GM12874 (cell line): ENCODE results near the gene DUSP1.

Source experiments
- TF ChIP-seq, protein P1 (sequence below): IDR thresholded peaks from 2 replicates; pipeline ENCODE4 v1.5.1; 2011; ENCODE audit warnings: low read depth, mild to moderate bottlenecking, control low read depth, low read length, moderate library complexity; ENCODE audit not compliant: insufficient read depth

Gene DUSP1

DNA sequence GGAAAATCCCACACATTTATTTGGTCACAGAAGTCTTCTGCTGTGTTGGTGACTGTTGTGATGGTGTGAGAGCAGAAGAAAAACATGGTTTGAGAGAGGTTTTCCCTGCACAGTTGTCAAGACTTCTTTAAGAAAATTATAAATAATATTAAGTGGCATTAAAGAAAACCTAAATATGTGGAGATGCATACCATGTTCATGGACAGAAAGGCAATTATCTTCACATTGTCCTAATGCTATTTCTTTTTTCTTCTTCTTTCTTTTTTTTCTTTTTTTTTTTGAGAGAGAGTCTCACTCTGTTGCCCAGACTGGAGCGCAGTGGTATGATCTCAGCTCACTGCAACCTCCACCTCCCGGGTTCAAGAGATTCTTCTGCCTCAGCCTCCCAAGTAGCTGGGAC, 38.8 kb upstream of the DUSP1 start:
- TF ChIP-seq, protein P1, sequence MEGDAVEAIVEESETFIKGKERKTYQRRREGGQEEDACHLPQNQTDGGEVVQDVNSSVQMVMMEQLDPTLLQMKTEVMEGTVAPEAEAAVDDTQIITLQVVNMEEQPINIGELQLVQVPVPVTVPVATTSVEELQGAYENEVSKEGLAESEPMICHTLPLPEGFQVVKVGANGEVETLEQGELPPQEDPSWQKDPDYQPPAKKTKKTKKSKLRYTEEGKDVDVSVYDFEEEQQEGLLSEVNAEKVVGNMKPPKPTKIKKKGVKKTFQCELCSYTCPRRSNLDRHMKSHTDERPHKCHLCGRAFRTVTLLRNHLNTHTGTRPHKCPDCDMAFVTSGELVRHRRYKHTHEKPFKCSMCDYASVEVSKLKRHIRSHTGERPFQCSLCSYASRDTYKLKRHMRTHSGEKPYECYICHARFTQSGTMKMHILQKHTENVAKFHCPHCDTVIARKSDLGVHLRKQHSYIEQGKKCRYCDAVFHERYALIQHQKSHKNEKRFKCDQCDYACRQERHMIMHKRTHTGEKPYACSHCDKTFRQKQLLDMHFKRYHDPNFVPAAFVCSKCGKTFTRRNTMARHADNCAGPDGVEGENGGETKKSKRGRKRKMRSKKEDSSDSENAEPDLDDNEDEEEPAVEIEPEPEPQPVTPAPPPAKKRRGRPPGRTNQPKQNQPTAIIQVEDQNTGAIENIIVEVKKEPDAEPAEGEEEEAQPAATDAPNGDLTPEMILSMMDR: no peak

DNA sequence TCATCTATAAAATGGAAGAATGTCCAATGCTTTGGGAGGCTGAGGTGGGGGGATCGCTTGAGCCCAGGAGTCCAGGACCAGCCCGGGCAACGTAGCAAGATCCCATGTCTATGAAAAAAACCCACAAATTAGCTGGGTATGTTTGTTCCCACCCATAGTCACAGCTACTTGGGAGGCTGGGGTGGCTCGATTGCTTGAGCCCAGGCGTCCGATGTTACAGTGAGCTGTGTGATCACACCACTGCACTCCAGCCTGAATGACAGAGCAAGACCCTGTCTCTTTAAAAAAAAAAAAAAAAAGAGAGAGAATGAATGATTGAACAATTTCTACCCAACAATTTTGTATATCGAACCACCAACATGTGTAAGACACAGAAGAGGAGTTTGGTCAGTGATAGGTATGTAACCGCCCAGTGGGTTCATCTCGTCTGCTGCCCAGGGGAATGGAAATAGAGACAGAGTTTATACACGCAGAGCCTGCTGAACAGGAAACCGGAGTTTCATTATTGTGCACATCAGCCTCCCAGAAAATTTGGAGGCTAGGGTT, 36.8 kb upstream of the DUSP1 start:
- TF ChIP-seq, protein P1: no peak

DNA sequence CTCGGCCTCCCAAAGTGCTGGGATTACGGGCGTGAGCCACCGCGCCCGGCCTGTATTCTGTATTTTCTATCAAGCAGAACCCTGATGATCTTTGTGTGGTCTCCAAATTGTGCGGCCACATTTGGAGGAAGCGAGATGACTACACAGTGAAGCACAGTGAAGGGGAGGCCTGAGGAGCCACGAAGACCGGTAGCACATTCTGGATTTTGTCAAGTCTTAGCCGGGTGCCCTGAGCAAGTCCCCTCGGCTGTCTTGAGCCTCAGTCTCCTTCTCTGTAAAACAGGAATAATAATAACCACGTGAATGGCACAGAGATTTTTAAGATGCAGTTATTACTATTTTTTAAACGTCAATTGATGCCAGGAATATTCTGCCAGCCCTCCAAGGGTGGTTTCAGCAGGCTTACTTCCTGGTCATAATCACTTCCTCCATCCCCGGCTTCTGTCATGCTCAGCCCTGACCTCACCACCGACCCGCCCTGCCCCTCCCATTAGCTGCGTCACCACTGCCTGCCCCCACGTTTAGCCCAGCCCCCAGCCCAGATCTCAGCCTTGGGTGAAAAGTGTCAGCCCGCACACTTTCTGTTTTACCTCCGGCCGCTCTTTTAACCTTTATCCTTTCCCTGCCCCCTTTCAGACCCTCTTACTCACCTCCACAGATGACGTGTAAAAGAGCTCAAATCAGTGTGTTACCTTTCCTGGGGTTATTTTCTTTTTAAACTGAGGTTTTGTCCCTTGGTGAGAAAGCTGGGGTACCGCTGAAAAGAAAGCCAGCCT, 36.1 kb upstream of the DUSP1 start:
- TF ChIP-seq, protein P1: no peak

DNA sequence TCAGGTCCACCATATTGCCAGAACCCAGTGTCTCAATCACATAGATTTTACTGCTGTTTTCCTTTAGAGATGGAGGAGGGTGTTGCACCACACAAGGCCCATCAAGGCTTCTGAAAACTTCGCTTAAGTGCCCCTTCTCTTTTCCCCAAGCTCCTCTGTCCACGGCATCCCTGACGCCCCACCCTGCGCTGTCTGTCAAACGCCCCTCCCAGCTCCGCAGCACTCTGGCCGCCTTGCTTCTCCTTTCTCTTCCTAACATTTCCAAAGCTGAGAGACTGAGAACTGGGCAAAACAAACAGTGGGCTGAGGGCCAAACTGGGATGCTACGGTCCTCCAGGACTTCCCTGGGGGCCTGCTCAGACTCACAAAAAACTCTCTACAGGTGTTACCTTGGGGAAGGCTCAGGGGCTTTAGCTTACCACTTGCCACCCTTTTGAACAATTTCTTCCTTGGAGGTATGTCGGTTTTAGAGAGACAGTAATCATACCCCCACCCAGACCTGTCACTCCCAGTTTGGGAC, 34.8 kb upstream of the DUSP1 start:
- TF ChIP-seq, protein P1: no peak

DNA sequence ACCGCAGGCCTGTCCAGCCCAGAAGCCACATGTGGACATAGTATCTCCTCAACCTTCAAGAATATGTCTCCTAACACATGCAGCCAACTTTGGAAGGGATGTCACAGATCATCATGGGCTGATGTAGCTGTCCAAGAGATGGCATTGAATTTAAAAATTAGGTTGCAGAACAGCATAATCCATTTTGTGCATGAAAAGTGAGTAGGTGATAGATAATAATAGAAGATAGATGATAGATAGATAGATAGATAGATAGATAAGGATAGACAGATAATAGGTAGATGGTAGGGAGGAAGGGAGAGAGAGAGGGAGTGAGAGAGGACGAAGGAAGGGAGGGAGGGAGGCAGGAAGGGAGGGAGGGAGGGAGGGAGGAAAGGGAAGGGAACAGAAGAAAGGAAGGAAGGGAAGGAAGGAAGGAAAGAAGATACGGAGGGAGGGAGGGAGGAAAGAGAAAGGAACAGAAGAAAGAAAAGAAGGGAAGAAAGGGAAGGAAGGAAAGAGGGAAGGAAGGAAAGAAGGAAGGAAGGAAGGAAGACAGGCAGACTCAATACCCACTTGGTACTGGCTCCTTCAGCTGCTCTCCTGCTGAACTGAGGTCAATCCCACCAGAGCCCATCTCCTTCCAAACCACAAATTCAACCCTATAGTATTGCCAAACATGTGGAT, 34.2 kb upstream of the DUSP1 start:
- TF ChIP-seq, protein P1: no peak

DNA sequence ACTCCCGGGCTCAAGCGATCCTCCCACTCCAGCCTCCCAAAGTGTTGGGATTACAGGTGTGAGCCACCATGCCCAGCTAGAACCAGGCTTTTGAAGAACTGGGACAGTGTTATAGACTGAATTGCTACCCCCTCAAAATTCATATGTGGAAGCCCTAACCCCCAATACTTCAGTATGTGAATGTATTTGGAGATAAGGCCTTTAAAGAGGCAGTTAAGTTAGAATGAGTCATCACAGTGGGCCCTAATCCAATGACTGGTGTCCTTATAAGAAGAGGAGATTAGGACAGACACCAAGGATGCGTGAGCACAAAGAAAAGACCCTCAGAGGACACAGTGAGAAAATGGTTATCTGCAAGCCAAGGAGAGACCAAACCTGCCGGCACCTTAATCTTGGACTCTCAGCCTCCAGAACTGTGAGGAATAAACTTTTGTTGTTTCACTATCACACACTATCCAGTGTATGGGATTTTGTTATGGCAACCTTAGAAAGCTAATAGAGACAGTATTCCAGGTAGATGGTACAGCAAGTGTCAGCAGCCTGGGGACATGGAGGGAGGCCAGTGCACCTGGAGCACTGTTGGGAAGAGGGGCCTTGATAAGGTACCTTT, 31.7 kb upstream of the DUSP1 start:
- TF ChIP-seq, protein P1: no peak

DNA sequence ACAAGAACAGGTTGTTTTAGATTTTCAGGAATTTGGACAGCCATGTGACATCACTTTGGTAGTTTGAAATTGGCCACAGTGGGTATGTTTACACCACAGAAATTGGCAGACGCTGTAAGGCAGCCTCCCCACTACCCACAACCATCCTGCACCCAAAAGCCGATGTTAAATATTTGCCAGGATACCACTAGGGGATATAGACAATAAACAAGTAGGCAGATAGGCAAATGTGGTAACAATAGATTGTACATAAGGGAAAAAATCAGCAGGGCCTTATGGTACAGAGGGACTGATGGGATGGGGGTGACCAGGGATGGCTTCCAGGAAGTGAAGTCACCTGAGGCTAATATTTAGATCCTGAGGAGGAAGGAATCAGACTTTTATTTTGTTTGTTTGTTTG, 31.1 kb upstream of the DUSP1 start:
- TF ChIP-seq, protein P1: no peak
